Measurements from ENCODE around the gene WASF3.
"Not testable (repeated sequence)": the region's sequence is repeated elsewhere in the genome, so short reads cannot be mapped to it uniquely, and the experiment has no call there.

WASF3 gene

DNA sequence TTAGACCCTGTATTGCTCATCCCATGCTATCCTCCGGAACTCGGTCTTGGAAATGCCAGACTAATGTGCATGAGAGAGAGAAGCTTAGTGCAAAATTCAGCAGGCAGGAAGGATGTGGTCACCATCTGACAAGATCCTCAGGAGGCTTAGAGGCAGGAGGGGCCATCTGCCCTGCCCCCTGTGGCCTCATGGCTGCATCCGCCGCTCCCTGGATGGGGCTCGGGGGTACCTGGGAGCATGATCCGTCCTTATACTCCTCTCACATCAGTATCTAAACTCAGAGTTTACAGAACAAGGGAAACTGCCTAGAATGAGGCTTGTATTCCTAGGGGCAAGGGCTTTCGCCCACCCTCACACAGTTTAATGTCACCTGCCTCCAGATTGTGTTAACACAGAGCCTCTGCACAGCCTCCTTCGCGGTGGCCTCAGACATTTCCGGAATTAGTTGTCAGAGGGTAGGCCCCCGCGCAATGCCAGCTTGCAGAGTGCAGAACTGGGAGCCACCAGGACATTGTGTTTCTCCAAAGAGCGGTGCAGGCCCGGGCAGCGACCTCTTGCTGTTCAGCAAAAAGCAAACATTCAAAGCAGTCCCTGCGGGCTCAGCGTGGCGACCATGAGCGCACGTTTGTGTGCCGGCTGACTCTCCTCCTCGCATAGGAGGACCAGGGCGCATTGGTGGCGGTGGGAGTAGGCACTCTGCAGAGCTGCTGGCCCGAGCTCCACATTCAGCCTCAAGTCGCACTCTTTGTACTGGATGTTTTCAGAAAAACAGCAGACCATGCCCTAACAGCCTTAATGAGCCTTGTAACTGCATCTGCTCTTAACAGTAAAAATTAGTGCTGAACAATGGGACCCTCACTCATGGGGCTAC lies 164.0 kb downstream of the WASF3 start:
- DNase-seq, result peak; percentile 46

DNA sequence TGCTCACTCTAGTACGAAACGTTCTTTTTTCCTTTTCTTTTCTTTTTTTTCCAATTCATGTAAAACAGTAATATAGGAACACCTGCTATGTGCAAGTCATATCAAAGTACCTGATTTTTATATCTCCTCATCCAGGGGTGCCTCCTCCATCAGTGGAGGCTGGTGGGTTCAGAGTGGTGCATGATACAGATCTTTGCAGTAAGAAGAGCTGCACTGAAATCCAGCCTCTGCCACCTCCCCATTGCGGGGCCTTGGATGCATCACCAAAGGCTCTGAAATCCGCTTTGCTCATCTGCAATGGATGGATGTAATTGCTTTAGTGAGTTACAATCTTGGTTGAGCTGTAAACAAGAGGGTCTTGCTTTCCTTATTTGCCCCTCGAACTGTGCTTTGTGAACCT lies 164.8 kb downstream of the WASF3 start:
- no peak for DNase-seq

GRCh38 chr13:26723620-26724019 lies 166.1 kb downstream of the WASF3 start:
- not testable (repeated sequence) for DNase-seq

- no peak for DNase-seq
Observed at GRCh38 chr13:26726684-26727083, 169.2 kb downstream of the WASF3 start.

DNA sequence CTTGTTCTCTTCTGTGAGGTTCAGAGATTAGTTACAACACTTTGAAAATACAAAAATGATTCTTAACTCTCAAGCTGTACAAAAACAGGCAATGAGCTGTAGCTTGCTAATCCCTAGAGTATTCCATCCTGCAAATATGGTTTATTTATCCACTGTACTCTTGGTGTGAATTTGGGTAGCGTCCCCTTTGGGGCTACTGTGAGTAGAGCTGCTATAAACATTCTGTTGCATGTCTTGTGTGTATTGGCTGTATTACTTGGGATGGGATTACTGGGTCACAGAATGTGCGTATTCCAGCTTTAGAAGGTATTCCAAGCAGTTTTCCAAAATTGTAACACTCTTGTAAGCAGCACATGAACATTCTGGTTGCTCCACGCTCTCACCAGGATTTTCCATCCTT lies 169.6 kb downstream of the WASF3 start:
- no peak for DNase-seq

- no peak for DNase-seq
Observed at GRCh38 chr13:26727633-26728032, 170.2 kb downstream of the WASF3 start.

- no peak for DNase-seq
Observed at GRCh38 chr13:26735677-26736076, 178.2 kb downstream of the WASF3 start.
